Fibroblast of villous mesenchyme (primary cell): Measurements from ENCODE around the gene NFIX. TPM values are rescaled to one million over a fixed set of nuclear protein-coding genes. Genes with fewer than 3 reads are reported as not detected.
"Not testable (repeated sequence)": the region's sequence is repeated elsewhere in the genome, so short reads cannot be mapped to it uniquely, and the experiment has no call there.

Source experiments
- DNase-seq: peaks from one replicate; pipeline ENCODE4 v3.0.0-alpha.2; 2010; ENCODE audit warnings: low read depth
- H3K4me3 ChIP-seq: 2 replicates; pipeline ENCODE4 v1.5.1; 2011; ENCODE audit warnings: low read depth, mild to moderate bottlenecking, low read length
- total RNA-seq: library from RNA; depleted of rRNA; stranded (reverse); fragments of >200 nt; gene quantifications from 2 replicates; pipeline ENCODE4 v1.2.3, GENCODE V29; 2012
- TF ChIP-seq, protein P1 (sequence below): IDR thresholded peaks from 2 replicates; pipeline ENCODE4 v1.5.1; 2012; ENCODE audit warnings: low read depth, mild to moderate bottlenecking, low read length; ENCODE audit not compliant: insufficient read depth

NFIX gene
- total RNA-seq, 1 donor = 30.2 TPM

- H3K4me3 ChIP-seq = no peak overlapping the region
- DNase-seq = no peak
- TF ChIP-seq, protein P1, sequence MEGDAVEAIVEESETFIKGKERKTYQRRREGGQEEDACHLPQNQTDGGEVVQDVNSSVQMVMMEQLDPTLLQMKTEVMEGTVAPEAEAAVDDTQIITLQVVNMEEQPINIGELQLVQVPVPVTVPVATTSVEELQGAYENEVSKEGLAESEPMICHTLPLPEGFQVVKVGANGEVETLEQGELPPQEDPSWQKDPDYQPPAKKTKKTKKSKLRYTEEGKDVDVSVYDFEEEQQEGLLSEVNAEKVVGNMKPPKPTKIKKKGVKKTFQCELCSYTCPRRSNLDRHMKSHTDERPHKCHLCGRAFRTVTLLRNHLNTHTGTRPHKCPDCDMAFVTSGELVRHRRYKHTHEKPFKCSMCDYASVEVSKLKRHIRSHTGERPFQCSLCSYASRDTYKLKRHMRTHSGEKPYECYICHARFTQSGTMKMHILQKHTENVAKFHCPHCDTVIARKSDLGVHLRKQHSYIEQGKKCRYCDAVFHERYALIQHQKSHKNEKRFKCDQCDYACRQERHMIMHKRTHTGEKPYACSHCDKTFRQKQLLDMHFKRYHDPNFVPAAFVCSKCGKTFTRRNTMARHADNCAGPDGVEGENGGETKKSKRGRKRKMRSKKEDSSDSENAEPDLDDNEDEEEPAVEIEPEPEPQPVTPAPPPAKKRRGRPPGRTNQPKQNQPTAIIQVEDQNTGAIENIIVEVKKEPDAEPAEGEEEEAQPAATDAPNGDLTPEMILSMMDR = no peak
Observed at GRCh38 chr19:12975221-12975741, 20.0 kb upstream of the NFIX start.

- not testable (repeated sequence) for DNase-seq, H3K4me3 ChIP-seq
Observed at GRCh38 chr19:12976109-12976508, 19.2 kb upstream of the NFIX start.

DNA sequence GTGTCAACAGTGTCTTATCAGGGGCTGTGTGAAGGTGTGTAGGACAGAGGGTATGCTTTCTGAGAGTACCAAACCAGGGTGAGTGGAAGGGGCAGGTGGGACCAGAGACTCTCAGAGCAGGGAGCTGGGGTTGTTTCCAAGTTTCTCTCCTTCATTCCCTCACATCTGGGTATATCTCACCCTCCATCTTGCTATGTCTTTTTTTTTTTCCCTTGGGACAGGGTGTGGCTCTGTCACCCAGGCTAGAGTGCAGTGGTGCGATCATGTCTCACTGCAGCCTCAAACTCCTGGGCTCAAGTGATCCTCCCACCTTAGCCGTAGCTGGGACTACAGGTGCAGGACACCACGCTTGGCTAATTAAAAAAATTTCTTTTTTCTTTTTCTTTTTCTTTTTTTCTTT is 15.3 kb upstream of the NFIX start:
- TF ChIP-seq, protein P1 = no peak
- H3K4me3 ChIP-seq = no peak overlapping the region
- DNase-seq = no peak

- TF ChIP-seq, protein P1 = no peak
- DNase-seq = no peak
Observed at GRCh38 chr19:12982648-12983047, 12.6 kb upstream of the NFIX start.

GRCh38 chr19:12983091-12983490 is 12.2 kb upstream of the NFIX start:
- DNase-seq = no peak
- TF ChIP-seq, protein P1 = no peak

More at GRCh38 chr19:12982648-12983047, 12.6 kb upstream of the NFIX start:
- H3K4me3 ChIP-seq = no peak overlapping the region

DNA sequence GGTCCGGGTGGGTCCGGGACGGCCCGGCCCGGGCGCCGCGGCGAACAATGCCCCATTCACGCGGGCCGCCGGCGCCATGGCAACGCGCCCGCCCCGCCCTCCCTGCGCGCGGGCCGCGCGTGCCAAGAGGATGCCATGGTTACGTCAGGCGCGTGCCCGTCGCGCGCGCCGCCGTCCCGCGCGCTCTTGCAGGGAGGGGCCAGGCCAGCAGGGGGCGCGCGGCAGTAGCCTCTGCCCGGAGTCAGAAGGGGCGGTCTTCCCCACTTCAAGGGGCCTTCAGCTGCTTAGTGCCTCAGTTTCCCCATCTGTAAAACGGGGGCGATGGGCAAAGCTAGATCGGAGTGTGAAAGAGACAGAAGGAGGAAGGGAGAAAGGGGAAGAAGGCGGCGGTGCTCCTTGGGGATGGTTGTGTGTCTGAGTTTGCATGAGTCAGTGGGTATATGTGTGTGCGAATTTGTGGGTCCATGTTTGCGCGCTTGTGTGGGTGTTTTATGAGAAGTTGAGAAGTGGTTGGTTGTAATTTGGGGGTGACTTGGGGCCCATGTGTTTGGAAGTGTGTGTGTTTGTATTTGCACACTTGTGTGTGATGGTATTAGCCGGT is 11.6 kb upstream of the NFIX start:
- peak; percentile 77 for DNase-seq
- H3K4me3 ChIP-seq = peak overlapping the region; percentile 26
- TF ChIP-seq, protein P1 = peak; percentile 81

More at GRCh38 chr19:12983091-12983490, 12.2 kb upstream of the NFIX start:
- H3K4me3 ChIP-seq = peak overlapping the region; percentile 26

DNA sequence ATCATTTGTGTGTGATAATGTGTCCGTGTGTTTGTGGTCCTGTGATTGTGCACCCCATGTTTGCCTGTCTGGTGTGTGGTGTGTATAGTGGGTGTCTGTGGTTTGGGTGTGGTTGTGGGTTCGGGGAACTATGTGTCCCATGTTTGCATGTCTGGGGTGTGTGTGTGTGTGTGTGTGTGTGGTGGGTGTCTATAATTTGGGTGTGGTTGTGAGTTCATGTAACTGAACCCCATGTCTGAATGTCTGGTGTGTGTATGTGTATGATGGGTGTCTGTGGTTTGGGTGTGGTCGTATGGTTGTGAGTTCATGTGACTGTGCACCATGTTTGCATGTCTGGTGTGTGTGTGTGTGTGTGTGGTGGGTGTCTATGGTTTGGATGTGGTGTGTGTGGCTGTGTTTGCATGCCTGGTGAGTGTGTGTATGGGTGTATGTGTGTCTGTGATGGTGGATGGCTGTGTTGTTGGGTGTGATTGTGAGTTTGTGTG is 11.1 kb upstream of the NFIX start:
- TF ChIP-seq, protein P1 = no peak
- DNase-seq = no peak
- no peak overlapping the region for H3K4me3 ChIP-seq
